Liver (tissue), 9 donors: ENCODE data around the gene PACS1. TPM values are rescaled to one million over a fixed set of nuclear protein-coding genes. Genes with fewer than 3 reads are reported as not detected.

Experiments used
- DNase-seq: peaks from one replicate; pipeline ENCODE4 v3.0.0-alpha.2; 2017; ENCODE audit warnings: low spot score
- H3K27ac ChIP-seq, 2 donors: one replicate each; pipeline ENCODE4 v1.7.0; 2013; ENCODE audit warnings: inconsistent platforms in 2 of 2, low read length in 2 of 2, control low read depth in 1 of 2, low read depth in 1 of 2, mild to moderate bottlenecking in 1 of 2
- H3K27me3 ChIP-seq, 4 donors: one replicate each; pipeline versions ENCODE4 v1.6.1 to v1.7.0; 2013; ENCODE audit warnings: low read length in 3 of 4, inconsistent platforms in 1 of 4, mild to moderate bottlenecking in 1 of 4, moderate library complexity in 1 of 4; ENCODE audit not compliant: control insufficient read depth in 4 of 4, insufficient read depth in 4 of 4
- H3K36me3 ChIP-seq, 4 donors: one replicate each; pipeline versions ENCODE4 v1.6.1 to v1.7.0; 2013; ENCODE audit warnings: low read length in 3 of 4, mild to moderate bottlenecking in 3 of 4, low read depth in 1 of 4, moderate library complexity in 1 of 4; ENCODE audit not compliant: control insufficient read depth in 4 of 4, insufficient read depth in 3 of 4
- H3K4me1 ChIP-seq, 4 donors: one replicate each; pipeline versions ENCODE4 v1.6.1 to v1.7.0; 2013; ENCODE audit warnings: low read length in 3 of 4, mild to moderate bottlenecking in 3 of 4, moderate library complexity in 1 of 4; ENCODE audit not compliant: control insufficient read depth in 4 of 4, insufficient read depth in 4 of 4
- H3K4me3 ChIP-seq, 3 donors: one replicate each; pipeline versions ENCODE4 v1.6.1 to v1.7.0; 2013; ENCODE audit warnings: low read length in 3 of 3, control low read depth in 1 of 3, low read depth in 1 of 3, mild to moderate bottlenecking in 1 of 3
- H3K9ac ChIP-seq, 2 donors: one replicate each; pipeline ENCODE4 v1.7.0; 2013; ENCODE audit warnings: low read length in 2 of 2, mild to moderate bottlenecking in 2 of 2, moderate library complexity in 2 of 2, control low read depth in 1 of 2, low read depth in 1 of 2
- H3K9me3 ChIP-seq, 4 donors: one replicate each; pipeline versions ENCODE4 v1.6.1 to v1.7.0; 2013; ENCODE audit warnings: low read length in 3 of 4; ENCODE audit not compliant: control insufficient read depth in 4 of 4
- EGR1 ChIP-seq, 2 donors: IDR thresholded peaks; 2 replicates each; pipeline ENCODE4 v1.6.1; 2016 to 2018; ENCODE audit warnings: antibody characterized with exemption in 2 of 2, low read depth in 2 of 2
- FOXA1 ChIP-seq: IDR thresholded peaks from 2 replicates; pipeline ENCODE4 v1.6.1; 2016; ENCODE audit warnings: antibody characterized with exemption
- FOXA2 ChIP-seq: IDR thresholded peaks from 2 replicates; pipeline ENCODE4 v1.6.1; 2016; ENCODE audit warnings: antibody characterized with exemption
- GABPA ChIP-seq, 2 donors: IDR thresholded peaks in 1 of 2; conservative IDR thresholded peaks in 1 of 2; 2 replicates each; pipeline ENCODE4 v1.6.1; 2016; ENCODE audit warnings: antibody characterized with exemption in 2 of 2, mild to moderate bottlenecking in 1 of 2, moderate library complexity in 1 of 2
- HNF4A ChIP-seq, 2 donors: conservative IDR thresholded peaks; 2 replicates each; pipeline ENCODE4 v1.6.1; 2016; ENCODE audit warnings: antibody characterized with exemption in 2 of 2, mild to moderate bottlenecking in 2 of 2
- HNF4G ChIP-seq: IDR thresholded peaks from 2 replicates; pipeline ENCODE4 v1.6.1; 2016; ENCODE audit warnings: antibody characterized with exemption
- JUND ChIP-seq, 2 donors: IDR thresholded peaks; 2 replicates each; pipeline ENCODE4 v1.6.1; 2016; ENCODE audit warnings: antibody characterized with exemption in 2 of 2
- NR2F2 ChIP-seq: IDR thresholded peaks from 2 replicates; pipeline ENCODE4 v1.6.1; 2016; ENCODE audit warnings: antibody characterized with exemption
- RAD21 ChIP-seq, 2 donors: IDR thresholded peaks; 2 replicates each; pipeline ENCODE4 v1.6.1; 2016; ENCODE audit warnings: antibody characterized with exemption in 2 of 2, mild to moderate bottlenecking in 2 of 2
- RXRA ChIP-seq, 2 donors: IDR thresholded peaks; 2 replicates each; pipeline ENCODE4 v1.6.1; 2017 to 2018; ENCODE audit warnings: antibody characterized with exemption in 2 of 2, mild to moderate bottlenecking in 1 of 2
- SP1 ChIP-seq: IDR thresholded peaks from 2 replicates; pipeline ENCODE4 v1.6.1; 2018; ENCODE audit warnings: antibody characterized with exemption, mild to moderate bottlenecking
- TAF1 ChIP-seq: conservative IDR thresholded peaks from 2 replicates; pipeline ENCODE4 v1.6.1; 2016; ENCODE audit warnings: antibody characterized with exemption, mild to moderate bottlenecking
- YY1 ChIP-seq: IDR thresholded peaks from 2 replicates; pipeline ENCODE4 v1.6.1; 2016; ENCODE audit warnings: antibody characterized with exemption, mild to moderate bottlenecking
- WGBS: extraction: QIAGEN DNeasy Blood & Tissue Kit; methylation state at CpG from one replicate; pipeline ENCODE4 v1.1.7; 2013; 5-methylcytosine and 5-hydroxymethylcytosine counted together
- polyA plus RNA-seq, 2 donors: library from polyadenylated mRNA; stranded (reverse) in 1 of 2; unstranded in 1 of 2; fragments of 200-250 nt in 1 of 2; fragments of >200 nt in 1 of 2; fragmentation: Nextera tagmentation in 1 of 2; extraction: Ambion mirVana in 1 of 2; gene quantifications; one replicate each; pipeline versions ENCODE4 v1.2.1 to v1.2.3, GENCODE V29; 2013 to 2015
- total RNA-seq, 2 donors: library from RNA; depleted of rRNA; stranded (reverse); fragments of >200 nt; gene quantifications; one replicate each; pipeline ENCODE4 v1.2.3, GENCODE V29; 2014
- TF ChIP-seq, protein P1 (sequence below): IDR thresholded peaks from 2 replicates; pipeline ENCODE4 v1.6.1; 2016; ENCODE audit warnings: antibody characterized with exemption
- TF ChIP-seq, protein P2 (sequence below): IDR thresholded peaks from 2 replicates; pipeline ENCODE4 v1.6.1; 2016; ENCODE audit warnings: antibody characterized with exemption
- TF ChIP-seq, protein P3 (sequence below): fragments of 150-350 bp; IDR thresholded peaks from 2 replicates; pipeline ENCODE4 v1.5.1; 2017; ENCODE audit warnings: improper control_type of control experiment, low read depth, low read length; ENCODE audit not compliant: missing input control
- TF ChIP-seq, protein P4 (sequence below): IDR thresholded peaks from 2 replicates; pipeline ENCODE4 v1.6.1; 2016; ENCODE audit warnings: antibody characterized with exemption
- TF ChIP-seq, protein P5 (sequence below): IDR thresholded peaks from 2 replicates; pipeline ENCODE4 v1.6.1; 2016; ENCODE audit warnings: antibody characterized with exemption, mild to moderate bottlenecking
- donor health status: healthy.
- donor health status: healthy.
- donor health status: healthy.
- donor health status: healthy.
- donor health status: healthy.

PACS1 gene
- total and polyA plus RNA-seq, 4 donors: 2.7 to 9.1 (median 7.3) TPM

- TF ChIP-seq, protein P1, sequence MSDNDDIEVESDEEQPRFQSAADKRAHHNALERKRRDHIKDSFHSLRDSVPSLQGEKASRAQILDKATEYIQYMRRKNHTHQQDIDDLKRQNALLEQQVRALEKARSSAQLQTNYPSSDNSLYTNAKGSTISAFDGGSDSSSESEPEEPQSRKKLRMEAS: no peak
Measured at GRCh38 chr11:66279092-66279734, 209.1 kb downstream of the PACS1 start (continued).

DNA sequence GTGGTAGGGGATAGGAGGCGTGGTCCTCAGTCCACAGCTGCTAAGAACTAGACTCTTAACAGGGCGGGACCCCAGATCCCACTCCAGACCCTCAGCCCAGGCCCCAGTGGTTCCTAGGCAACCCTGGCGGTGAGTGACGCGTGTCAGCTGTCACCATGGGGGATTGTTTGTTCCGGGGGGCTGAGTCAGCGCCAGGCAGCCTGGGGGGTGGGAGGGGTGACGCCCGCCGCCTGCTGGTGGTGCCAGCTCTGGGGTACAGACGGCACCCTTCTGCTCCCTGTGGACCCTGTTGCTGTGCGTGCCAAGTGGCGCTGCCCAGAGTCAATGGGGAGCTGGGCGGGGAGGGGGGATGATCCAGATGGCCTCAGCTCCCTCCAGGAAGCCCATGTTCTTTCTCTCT is 210.4 kb downstream of the PACS1 start:
- DNase-seq: no peak
- Histone ChIP-seq H3K4me3 (no peak overlapping the region), H3K36me3 (peaks cover 0 to 16% (median 7%) of the 10 kb centered on the region in 4 donors), H3K9ac (no peak overlapping the region), H3K27me3 (no peaks in the 10 kb centered on the region), H3K4me1 (peaks cover 4 to 16% (median 10%) of the 10 kb centered on the region in 4 donors), H3K9me3 (no peaks in the 10 kb centered on the region), H3K27ac (no peak overlapping the region)
- no peak for TF ChIP-seq RXRA (IDR thresholded peaks at IDR 0.05)
- TF ChIP-seq, protein P2, sequence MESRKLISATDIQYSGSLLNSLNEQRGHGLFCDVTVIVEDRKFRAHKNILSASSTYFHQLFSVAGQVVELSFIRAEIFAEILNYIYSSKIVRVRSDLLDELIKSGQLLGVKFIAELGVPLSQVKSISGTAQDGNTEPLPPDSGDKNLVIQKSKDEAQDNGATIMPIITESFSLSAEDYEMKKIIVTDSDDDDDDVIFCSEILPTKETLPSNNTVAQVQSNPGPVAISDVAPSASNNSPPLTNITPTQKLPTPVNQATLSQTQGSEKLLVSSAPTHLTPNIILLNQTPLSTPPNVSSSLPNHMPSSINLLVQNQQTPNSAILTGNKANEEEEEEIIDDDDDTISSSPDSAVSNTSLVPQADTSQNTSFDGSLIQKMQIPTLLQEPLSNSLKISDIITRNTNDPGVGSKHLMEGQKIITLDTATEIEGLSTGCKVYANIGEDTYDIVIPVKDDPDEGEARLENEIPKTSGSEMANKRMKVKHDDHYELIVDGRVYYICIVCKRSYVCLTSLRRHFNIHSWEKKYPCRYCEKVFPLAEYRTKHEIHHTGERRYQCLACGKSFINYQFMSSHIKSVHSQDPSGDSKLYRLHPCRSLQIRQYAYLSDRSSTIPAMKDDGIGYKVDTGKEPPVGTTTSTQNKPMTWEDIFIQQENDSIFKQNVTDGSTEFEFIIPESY: no peak
- WGBS: 89% methylated on average over 14 of the region's 14 CpGs

GRCh38 chr11:66281001-66281400 is 210.9 kb downstream of the PACS1 start:
- WGBS: 94% methylated on average over 6 of the region's 6 CpGs
- no peaks in the 10 kb centered on the region for H3K27me3 ChIP-seq
- H3K9me3 ChIP-seq: no peaks in the 10 kb centered on the region
- no peak overlapping the region for H3K9ac ChIP-seq
- H3K4me3 ChIP-seq: no peak overlapping the region
- peaks cover 4 to 21% (median 14%) of the 10 kb centered on the region in 4 donors for H3K4me1 ChIP-seq
- TF ChIP-seq, protein P1: no peak
- TF ChIP-seq RXRA (IDR thresholded peaks at IDR 0.05): no peak
- no peak for TF ChIP-seq NR2F2
- no peak for TF ChIP-seq YY1
- TF ChIP-seq, protein P3, sequence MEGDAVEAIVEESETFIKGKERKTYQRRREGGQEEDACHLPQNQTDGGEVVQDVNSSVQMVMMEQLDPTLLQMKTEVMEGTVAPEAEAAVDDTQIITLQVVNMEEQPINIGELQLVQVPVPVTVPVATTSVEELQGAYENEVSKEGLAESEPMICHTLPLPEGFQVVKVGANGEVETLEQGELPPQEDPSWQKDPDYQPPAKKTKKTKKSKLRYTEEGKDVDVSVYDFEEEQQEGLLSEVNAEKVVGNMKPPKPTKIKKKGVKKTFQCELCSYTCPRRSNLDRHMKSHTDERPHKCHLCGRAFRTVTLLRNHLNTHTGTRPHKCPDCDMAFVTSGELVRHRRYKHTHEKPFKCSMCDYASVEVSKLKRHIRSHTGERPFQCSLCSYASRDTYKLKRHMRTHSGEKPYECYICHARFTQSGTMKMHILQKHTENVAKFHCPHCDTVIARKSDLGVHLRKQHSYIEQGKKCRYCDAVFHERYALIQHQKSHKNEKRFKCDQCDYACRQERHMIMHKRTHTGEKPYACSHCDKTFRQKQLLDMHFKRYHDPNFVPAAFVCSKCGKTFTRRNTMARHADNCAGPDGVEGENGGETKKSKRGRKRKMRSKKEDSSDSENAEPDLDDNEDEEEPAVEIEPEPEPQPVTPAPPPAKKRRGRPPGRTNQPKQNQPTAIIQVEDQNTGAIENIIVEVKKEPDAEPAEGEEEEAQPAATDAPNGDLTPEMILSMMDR: no peak
- TF ChIP-seq SP1: no peak
- no peak for TF ChIP-seq FOXA2
- no peak for TF ChIP-seq EGR1 (IDR thresholded peaks at IDR 0.05; ENCODE audit: low read depth in 2 of 2)
- TF ChIP-seq, protein P4, sequence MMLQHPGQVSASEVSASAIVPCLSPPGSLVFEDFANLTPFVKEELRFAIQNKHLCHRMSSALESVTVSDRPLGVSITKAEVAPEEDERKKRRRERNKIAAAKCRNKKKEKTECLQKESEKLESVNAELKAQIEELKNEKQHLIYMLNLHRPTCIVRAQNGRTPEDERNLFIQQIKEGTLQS: no peak
- no peak for TF ChIP-seq GABPA (IDR thresholded peaks at IDR 0.05 in 1 of 2, conservative IDR thresholded peaks at IDR 0.05 in 1 of 2)
- no peak for TF ChIP-seq RAD21 (IDR thresholded peaks at IDR 0.05)
- TF ChIP-seq HNF4G: no peak
- no peak for TF ChIP-seq JUND (IDR thresholded peaks at IDR 0.05)
- TF ChIP-seq, protein P2: no peak
- no peak for TF ChIP-seq FOXA1
- no peak for TF ChIP-seq HNF4A (conservative IDR thresholded peaks at IDR 0.05)
- no peak for TF ChIP-seq TAF1
- TF ChIP-seq, protein P5, sequence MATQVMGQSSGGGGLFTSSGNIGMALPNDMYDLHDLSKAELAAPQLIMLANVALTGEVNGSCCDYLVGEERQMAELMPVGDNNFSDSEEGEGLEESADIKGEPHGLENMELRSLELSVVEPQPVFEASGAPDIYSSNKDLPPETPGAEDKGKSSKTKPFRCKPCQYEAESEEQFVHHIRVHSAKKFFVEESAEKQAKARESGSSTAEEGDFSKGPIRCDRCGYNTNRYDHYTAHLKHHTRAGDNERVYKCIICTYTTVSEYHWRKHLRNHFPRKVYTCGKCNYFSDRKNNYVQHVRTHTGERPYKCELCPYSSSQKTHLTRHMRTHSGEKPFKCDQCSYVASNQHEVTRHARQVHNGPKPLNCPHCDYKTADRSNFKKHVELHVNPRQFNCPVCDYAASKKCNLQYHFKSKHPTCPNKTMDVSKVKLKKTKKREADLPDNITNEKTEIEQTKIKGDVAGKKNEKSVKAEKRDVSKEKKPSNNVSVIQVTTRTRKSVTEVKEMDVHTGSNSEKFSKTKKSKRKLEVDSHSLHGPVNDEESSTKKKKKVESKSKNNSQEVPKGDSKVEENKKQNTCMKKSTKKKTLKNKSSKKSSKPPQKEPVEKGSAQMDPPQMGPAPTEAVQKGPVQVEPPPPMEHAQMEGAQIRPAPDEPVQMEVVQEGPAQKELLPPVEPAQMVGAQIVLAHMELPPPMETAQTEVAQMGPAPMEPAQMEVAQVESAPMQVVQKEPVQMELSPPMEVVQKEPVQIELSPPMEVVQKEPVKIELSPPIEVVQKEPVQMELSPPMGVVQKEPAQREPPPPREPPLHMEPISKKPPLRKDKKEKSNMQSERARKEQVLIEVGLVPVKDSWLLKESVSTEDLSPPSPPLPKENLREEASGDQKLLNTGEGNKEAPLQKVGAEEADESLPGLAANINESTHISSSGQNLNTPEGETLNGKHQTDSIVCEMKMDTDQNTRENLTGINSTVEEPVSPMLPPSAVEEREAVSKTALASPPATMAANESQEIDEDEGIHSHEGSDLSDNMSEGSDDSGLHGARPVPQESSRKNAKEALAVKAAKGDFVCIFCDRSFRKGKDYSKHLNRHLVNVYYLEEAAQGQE: no peak
- no peak for DNase-seq
- peaks cover 0 to 11% (median 7%) of the 10 kb centered on the region in 4 donors for H3K36me3 ChIP-seq
- H3K27ac ChIP-seq: no peak overlapping the region
